AG09319 (cell line): ENCODE data around the gene CALD1.
A peak's percentile ranks its signal among the peaks of the same experiment; 100 is the strongest.

ENCODE experiments used
- DNase-seq: peaks from one replicate; pipeline ENCODE4 v3.0.0-alpha.2; 2010; ENCODE audit warnings: low read depth; ENCODE audit errors: extremely low read depth
- TF ChIP-seq, protein P1 (sequence below): IDR thresholded peaks from 2 replicates; pipeline ENCODE4 v1.5.1; 2011; ENCODE audit warnings: low read depth, mild to moderate bottlenecking, inconsistent platforms, low read length, moderate library complexity

Gene CALD1

DNA sequence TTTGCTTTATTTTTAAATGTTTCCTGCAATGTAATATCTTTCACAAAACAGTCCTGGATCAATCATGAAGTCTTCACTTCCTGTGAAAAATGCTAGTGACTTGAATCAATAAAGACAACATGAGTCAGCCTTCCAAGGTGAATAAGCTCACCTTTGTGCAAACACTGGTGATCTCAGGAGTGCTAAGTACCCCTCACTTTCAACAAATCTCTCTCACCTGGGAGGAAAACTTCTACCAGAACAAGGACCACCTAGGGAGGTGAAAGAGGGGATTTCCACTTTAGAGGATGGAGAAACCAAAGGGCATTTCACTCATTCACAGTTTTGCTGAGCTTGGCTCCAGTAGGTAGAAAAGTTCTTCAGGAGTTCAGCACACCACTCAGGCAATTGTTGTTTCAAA is 64.8 kb downstream of the CALD1 start:
- DNase-seq, result no peak
- TF ChIP-seq, protein P1, sequence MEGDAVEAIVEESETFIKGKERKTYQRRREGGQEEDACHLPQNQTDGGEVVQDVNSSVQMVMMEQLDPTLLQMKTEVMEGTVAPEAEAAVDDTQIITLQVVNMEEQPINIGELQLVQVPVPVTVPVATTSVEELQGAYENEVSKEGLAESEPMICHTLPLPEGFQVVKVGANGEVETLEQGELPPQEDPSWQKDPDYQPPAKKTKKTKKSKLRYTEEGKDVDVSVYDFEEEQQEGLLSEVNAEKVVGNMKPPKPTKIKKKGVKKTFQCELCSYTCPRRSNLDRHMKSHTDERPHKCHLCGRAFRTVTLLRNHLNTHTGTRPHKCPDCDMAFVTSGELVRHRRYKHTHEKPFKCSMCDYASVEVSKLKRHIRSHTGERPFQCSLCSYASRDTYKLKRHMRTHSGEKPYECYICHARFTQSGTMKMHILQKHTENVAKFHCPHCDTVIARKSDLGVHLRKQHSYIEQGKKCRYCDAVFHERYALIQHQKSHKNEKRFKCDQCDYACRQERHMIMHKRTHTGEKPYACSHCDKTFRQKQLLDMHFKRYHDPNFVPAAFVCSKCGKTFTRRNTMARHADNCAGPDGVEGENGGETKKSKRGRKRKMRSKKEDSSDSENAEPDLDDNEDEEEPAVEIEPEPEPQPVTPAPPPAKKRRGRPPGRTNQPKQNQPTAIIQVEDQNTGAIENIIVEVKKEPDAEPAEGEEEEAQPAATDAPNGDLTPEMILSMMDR, result no peak

DNA sequence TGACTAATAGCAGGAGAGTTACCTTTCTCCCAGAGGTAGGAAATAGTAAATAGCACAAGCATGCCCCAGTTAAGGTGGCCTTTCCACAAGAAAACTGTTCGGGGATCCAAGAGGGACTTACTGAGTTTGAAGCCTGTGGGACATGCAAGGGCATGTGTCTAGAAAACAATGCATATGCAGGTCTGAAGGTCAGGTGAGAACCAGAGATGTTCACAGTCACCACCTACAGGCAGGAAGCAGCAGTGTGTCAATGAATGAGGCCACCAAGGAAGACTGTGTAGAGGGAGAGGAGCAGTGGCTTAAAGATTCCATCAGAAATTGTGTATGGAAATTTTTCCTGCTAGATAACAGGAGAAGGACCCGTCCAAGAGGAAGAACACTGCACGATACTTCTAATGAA is 66.0 kb downstream of the CALD1 start:
- DNase-seq, result no peak

DNA sequence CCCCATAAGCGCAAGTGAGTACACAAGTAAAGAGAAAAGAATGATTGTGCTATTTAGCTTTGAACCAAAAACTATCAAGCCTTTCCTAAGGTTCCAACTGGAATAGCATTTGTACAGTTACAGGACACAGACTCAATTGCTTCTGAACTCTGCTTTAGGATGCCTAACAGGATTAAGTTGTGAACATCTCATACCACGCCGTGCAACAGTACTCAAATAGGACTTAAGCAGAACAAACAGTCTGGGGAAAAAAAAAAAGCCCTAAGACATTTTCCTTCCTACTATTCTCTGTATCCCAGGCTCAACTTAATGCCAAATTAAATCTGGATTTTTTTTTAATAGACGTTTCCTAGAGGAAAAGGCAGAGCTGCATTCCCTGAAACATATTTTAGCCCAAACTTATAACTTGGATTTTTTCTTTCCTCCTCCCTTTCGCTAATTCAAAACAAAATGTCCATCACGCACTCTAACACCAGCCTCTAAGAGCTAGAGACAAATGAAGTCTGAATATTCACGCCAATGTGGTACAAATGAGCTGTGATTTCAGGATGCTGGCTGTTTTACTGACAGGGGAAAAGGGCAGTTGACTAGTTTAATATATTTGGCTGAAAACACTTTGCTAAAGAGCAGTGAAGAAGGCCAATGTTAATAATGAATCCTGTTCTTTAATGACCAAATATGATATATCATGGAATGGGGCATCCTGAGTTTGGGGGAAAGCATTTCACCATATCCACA is 68.6 kb downstream of the CALD1 start:
- DNase-seq, result no peak
- TF ChIP-seq, protein P1, result no peak

More for the DNA sequence above, 66.0 kb downstream of the CALD1 start:
- TF ChIP-seq, protein P1, result peak; percentile 1; the same call in 1 of the 2 replicates

DNA sequence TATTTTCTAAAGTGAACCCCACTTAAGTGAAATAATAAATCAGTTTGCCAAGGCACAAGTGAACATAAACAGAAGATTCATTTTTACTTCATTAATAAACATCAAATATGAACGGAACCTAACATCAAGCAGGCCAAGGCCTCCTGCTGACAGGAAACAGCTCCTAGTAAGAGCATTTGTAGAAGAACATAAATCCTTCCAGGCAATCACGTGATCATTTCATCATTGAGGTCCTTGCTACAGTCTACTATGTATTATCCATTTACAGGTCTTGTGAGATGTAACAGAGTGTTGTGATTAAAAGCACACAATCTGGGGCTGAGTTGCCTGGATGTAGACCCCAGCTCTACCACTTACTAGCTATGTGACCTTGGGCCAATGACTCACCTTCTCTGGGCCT is 70.6 kb downstream of the CALD1 start:
- TF ChIP-seq, protein P1, result no peak
- DNase-seq, result no peak

DNA sequence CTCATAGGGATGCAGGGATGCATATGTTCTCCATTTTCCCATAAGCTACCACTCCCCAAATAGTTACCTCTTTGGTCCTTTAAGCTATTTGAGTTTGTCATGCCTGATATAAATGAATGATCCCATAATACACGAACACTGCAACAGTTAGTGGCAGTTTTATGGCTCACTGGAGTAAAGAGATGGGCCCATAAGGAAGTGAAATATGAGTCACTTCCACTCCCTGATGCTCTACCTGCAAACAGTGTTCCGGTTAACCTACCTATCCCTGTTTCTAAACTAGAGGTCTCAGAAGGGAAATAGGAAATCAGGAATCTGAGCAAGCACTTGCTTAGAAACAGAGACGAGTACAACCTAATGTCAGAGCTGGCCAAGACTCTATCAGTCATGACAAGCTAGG is 71.7 kb downstream of the CALD1 start:
- TF ChIP-seq, protein P1, result no peak
- DNase-seq, result no peak

DNA sequence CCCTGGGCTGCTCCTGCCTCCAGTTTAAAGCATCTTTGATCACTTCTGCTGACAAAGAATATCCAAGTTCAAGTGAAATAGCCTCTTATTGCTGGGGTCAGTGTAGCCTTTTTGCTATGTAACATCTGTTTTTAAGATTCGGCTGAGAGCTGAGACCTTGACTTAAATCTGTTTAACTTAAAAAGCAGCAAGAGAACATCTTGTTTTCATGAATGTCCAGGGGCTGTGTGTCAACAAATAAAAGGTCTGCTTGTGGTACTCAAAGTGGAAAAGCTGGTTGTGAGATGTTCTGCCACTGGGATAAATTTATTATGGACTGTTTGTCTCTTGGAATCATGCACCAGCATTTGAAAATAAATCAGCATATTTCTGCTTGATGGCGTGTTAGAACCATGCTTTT is 73.2 kb downstream of the CALD1 start:
- DNase-seq, result no peak
- TF ChIP-seq, protein P1, result no peak

DNA sequence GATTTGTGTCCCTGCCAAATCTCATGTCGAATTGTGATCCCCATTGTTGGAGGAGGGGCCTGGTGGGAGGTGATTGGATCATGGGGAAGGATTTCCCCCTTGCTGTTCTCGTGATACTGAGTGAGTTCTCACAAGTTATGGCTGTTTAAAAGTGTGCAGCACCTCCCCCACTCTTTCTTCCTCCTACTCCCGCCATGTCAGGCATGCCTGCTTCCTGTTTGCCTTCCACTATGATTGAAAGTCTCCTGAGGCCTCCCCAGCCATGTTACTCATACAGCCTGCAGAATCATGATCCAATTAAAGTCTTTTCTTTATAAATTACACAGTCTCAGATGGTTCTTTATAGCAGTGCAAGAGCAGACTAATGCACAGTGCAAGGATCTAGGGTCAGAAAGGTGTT is 75.4 kb downstream of the CALD1 start:
- DNase-seq, result no peak
- TF ChIP-seq, protein P1, result no peak
